Glutamatergic neuron (in vitro differentiated cells): ENCODE data around the gene PORCN. TPM values are rescaled to one million over a fixed set of nuclear protein-coding genes. Genes with fewer than 3 reads are reported as not detected.

Experiments used
- DNase-seq: peaks from one replicate; pipeline ENCODE4 v3.0.0; 2022
- H3K27ac Mint-ChIP-seq: one replicate; pipeline ENCODE4 v1.8.0; 2020; ENCODE audit warnings: mild to moderate bottlenecking, mixed read lengths, inconsistent platforms; ENCODE audit not compliant: unreplicated experiment
- H3K27me3 Mint-ChIP-seq: one replicate; pipeline ENCODE4 v1.8.0; 2020; ENCODE audit warnings: mild to moderate bottlenecking, moderate library complexity, mixed read lengths, inconsistent platforms; ENCODE audit not compliant: unreplicated experiment
- H3K36me3 Mint-ChIP-seq: one replicate; pipeline ENCODE4 v1.8.0; 2020; ENCODE audit warnings: mild to moderate bottlenecking, mixed read lengths, inconsistent platforms; ENCODE audit not compliant: unreplicated experiment
- H3K4me1 Mint-ChIP-seq: one replicate; pipeline ENCODE4 v1.8.0; 2020; ENCODE audit warnings: mild to moderate bottlenecking, low read depth, mixed read lengths, inconsistent platforms; ENCODE audit not compliant: unreplicated experiment
- H3K4me3 Mint-ChIP-seq: one replicate; pipeline ENCODE4 v1.8.0; 2020; ENCODE audit warnings: mild to moderate bottlenecking, mixed read lengths, inconsistent platforms; ENCODE audit not compliant: unreplicated experiment
- H3K9me3 Mint-ChIP-seq: one replicate; pipeline ENCODE4 v1.8.0; 2020; ENCODE audit warnings: mild to moderate bottlenecking, moderate library complexity, mixed read lengths, inconsistent platforms; ENCODE audit not compliant: unreplicated experiment
- CTCF ChIP-seq: fragments of 200-600 bp; sonication (generic); IDR thresholded peaks from one replicate; pipeline ENCODE4 v1.5.0; 2021; ENCODE audit not compliant: partially characterized antibody, unreplicated experiment
- total RNA-seq: library from RNA; stranded (reverse); fragmentation: NEBNext Ultra II Directional; extraction: Animal tissue kit (Norgen Biotek cat#: 25700); gene quantifications from one replicate; pipeline ENCODE4 v1.2.1, GENCODE V29; 2021; ENCODE audit not compliant: unreplicated experiment

Gene PORCN
- total RNA-seq, 1 donor from 2014 or later, result 18.6 TPM

GRCh38 chrX:48468693-48469691, 39.8 kb upstream of the PORCN start:
- peak; percentile 44 for DNase-seq
- Mint-ChIP-seq H3K4me1 (peaks cover 44% of the 10 kb centered on the region), H3K36me3 (no peaks in the 10 kb centered on the region), H3K27ac (peak overlapping the region; percentile 97), H3K4me3 (peak overlapping the region; percentile 98), H3K27me3 (peaks cover 18% of the 10 kb centered on the region), H3K9me3 (peaks cover 23% of the 10 kb centered on the region)
- no peak for TF ChIP-seq CTCF

- Mint-ChIP-seq H3K4me1 (peaks cover 37% of the 10 kb centered on the region), H3K27me3 (peaks cover 18% of the 10 kb centered on the region), H3K9me3 (peaks cover 22% of the 10 kb centered on the region), H3K27ac (peak within 1 kb of the TSS; percentile 98), H3K4me3 (peak within 1 kb of the TSS; percentile 98), H3K36me3 (no peaks in the 10 kb centered on the region)
- TF ChIP-seq CTCF, result no peak
- no peak for DNase-seq
These were observed 38.5 kb upstream of the PORCN start, which contains the start of gene SLC38A5 for GRCh38 chrX:48470110-48470832. Gene SLC38A5 (minus strand): TSS chrX:48470260. CDS start chrX:48467924, 2,336 bp downstream.

GRCh38 chrX:48470833-48471118, 38.0 kb upstream of the PORCN start:
- Mint-ChIP-seq H3K9me3 (peaks cover 19% of the 10 kb centered on the region), H3K27ac (peak overlapping the region; percentile 98), H3K27me3 (peaks cover 18% of the 10 kb centered on the region), H3K36me3 (no peaks in the 10 kb centered on the region), H3K4me3 (no peak overlapping the region), H3K4me1 (peaks cover 33% of the 10 kb centered on the region)
- no peak for TF ChIP-seq CTCF
- DNase-seq, result no peak

- no peaks in the 10 kb centered on the region for H3K36me3 Mint-ChIP-seq
- peaks cover 19% of the 10 kb centered on the region for H3K9me3 Mint-ChIP-seq
- no peak for DNase-seq
- H3K27ac Mint-ChIP-seq, result peak overlapping the region; percentile 98
- no peak for TF ChIP-seq CTCF
- peaks cover 33% of the 10 kb centered on the region for H3K4me1 Mint-ChIP-seq
- peak overlapping the region; percentile 81 for H3K4me3 Mint-ChIP-seq
- H3K27me3 Mint-ChIP-seq, result peaks cover 18% of the 10 kb centered on the region
These were observed 37.3 kb upstream of the PORCN start for GRCh38 chrX:48471504-48471903.

- Mint-ChIP-seq H3K27me3 (peaks cover 16% of the 10 kb centered on the region), H3K27ac (peak overlapping the region; percentile 98), H3K4me3 (peak overlapping the region; percentile 77), H3K36me3 (no peaks in the 10 kb centered on the region), H3K4me1 (peaks cover 39% of the 10 kb centered on the region), H3K9me3 (peaks cover 25% of the 10 kb centered on the region)
- no peak for TF ChIP-seq CTCF
- no peak for DNase-seq
These were observed 36.6 kb upstream of the PORCN start for GRCh38 chrX:48472225-48472624.
